GM19239 (cell line): Measurements from ENCODE around the gene GCNT1.
"Not testable (repeated sequence)": the region's sequence is repeated elsewhere in the genome, so short reads cannot be mapped to it uniquely, and the experiment has no call there.

Experiments
- DNase-seq: peaks from one replicate; pipeline ENCODE4 v3.0.0; 2011; ENCODE audit warnings: low spot score; ENCODE audit not compliant: insufficient read length
- FAIRE-seq: peaks from 2 replicates; lab custom pipeline; 2011; peaks lifted over from hg19 to GRCh38; lab: Jason Lieb, UNC

The GCNT1 gene

GRCh38 chr9:76441551-76442322 is 17.2 kb upstream of the GCNT1 start:
- DNase-seq (no peak), FAIRE-seq (peak; percentile 82)

GRCh38 chr9:76443887-76444286 is 15.1 kb upstream of the GCNT1 start:
- FAIRE-seq (no peak), DNase-seq (no peak)

- FAIRE-seq (no peak), DNase-seq (no peak)
Observed at GRCh38 chr9:76444322-76444929, 14.6 kb upstream of the GCNT1 start.

DNA sequence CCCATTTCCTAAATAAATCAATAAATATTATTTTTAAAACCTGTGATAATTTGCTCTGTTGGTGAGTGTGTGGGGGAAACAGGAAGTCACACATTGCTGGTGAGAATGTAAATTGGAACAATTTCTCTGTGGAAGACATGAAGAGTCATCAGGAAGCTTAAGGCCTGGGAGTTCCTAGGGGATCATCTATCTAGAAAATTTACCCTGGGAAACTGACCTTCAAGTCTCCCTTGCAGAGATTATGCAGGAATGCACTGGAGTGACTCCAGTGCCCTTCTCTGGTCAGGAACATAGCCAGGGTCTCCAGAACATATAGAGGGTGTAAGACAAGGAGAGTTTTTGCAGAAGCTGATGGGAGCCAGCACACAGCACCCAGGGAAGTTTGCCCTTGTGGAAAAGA is 13.0 kb upstream of the GCNT1 start:
- no peak for FAIRE-seq
- DNase-seq, result no peak

DNA sequence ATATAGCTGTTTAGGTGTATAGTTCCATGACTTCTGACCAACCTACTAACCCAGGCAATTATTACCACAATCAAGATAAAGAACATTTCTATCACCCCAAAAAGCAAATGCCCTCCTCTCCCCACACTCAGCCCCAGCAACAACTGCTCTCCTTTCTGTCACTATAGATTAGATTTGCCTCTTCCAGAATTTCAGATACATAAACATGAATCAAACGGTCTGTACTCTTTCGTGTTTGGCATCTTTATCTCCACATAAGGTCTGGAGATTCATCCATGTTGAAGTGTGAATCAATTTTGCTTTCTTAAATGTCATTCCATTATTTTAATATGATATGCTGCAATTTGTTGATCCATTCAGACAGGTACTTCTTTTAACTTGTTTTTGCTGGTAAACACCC is 10.5 kb upstream of the GCNT1 start:
- FAIRE-seq (no peak), DNase-seq (no peak)

DNA sequence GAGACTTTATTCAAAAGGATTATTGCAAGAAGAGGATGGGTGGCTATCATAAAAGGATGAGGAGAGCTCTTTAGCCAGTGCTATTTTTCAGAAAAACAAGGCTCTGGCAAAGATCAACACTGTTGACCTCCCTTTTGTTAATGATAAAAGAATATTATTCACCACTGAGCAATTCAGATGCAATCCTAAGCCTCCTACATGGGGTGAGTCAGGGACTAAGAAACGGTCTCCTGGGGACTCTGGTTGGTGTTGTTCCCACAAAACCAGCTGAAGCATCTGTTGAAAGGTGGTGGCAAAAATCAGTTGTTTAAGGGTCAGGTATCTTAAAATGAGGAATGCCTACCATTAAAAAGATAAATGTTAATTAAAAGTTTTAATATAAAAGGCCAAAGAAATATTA is 7.7 kb upstream of the GCNT1 start:
- DNase-seq (no peak), FAIRE-seq (no peak)

DNA sequence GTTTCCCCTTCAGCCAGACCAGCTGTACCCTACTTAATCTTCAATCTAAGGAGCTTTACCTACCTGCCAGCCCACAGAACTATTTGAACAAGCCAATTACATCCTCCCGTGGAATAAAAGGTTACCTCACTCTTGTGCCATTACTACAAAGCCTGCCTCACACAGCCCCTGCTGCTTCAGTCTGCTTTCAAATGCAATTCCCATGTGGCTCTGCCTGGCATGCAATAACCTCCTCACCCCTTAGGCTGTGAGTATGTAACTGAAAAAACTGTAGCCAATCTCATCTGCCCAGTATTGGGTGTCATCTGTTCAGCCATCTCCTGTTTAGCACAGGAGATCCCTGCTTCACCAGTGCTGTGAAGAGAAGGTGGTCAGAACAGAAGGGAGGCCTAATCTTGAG is 6.1 kb upstream of the GCNT1 start:
- FAIRE-seq (no peak), DNase-seq (no peak)

- DNase-seq (no peak), FAIRE-seq (no peak)
Observed at GRCh38 chr9:76453785-76454184, 5.2 kb upstream of the GCNT1 start.

DNA sequence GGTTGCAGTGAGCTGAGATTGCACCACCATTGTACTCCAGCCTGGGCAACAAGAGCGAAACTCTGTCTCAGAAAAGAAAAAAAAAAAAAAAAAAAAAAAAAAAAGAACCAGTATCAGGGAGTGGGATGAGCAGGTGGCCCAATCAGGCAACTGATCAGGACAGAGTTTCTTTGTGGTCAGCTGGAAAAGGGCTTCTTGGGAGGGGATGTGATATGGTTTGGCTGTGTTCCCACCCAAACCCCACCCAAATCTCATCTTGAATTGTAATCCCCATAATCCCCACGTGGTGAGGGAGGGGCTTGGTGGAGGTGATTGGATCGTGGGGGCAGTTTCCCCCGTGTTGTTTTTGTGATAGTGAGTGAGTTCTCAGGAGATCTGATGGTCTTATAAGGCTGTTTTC is 4.7 kb upstream of the GCNT1 start:
- no peak for DNase-seq
- no peak for FAIRE-seq

GRCh38 chr9:76456202-76456926 is 2.6 kb upstream of the GCNT1 start:
- FAIRE-seq (no peak), DNase-seq (no peak)

GRCh38 chr9:76459694-76460635 is 983 bp downstream of the GCNT1 start:
- DNase-seq (no peak), FAIRE-seq (peak; percentile 4)

DNA sequence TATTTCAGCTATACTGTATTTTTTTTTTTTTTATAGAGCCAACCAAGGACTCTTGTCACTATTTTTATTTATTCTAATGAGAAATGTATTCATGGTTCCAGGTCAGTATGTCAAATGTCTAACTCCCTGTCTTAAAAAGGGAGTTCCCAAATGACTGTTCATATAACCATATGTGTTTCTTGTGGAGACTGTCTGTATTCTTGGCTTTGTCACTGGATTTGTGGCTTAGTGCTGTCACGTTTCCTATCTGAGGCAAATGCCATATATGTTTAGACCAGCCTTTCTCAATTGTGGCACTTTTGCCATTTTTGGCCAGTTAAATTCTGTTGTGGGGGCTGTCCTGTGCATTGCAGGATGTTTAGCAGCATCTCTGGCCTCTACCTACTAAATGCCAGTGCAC is 3.1 kb downstream of the GCNT1 start:
- no peak for FAIRE-seq
- no peak for DNase-seq

DNA sequence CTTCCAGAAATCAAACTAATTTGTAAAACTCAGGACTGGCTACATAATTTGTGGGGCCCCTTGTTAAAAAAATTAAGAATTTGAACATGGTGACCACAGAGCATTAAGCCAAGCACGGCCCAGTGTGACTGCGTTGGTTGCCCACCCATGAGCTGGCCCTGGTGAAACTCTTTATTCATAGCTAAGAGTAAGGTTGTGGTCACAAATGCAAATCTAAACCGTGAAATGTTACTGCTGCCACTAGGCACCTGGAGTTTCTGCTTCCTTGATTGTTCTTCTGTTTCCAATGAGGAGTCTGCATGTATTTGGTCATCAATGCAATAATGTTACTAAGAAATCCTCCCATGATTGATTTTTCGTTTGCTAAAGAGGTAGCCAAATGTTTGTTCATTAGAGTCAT is 4.2 kb downstream of the GCNT1 start:
- FAIRE-seq, result peak; percentile 86
- no peak for DNase-seq

GRCh38 chr9:76464706-76465105 is 5.7 kb downstream of the GCNT1 start:
- no peak for DNase-seq

DNA sequence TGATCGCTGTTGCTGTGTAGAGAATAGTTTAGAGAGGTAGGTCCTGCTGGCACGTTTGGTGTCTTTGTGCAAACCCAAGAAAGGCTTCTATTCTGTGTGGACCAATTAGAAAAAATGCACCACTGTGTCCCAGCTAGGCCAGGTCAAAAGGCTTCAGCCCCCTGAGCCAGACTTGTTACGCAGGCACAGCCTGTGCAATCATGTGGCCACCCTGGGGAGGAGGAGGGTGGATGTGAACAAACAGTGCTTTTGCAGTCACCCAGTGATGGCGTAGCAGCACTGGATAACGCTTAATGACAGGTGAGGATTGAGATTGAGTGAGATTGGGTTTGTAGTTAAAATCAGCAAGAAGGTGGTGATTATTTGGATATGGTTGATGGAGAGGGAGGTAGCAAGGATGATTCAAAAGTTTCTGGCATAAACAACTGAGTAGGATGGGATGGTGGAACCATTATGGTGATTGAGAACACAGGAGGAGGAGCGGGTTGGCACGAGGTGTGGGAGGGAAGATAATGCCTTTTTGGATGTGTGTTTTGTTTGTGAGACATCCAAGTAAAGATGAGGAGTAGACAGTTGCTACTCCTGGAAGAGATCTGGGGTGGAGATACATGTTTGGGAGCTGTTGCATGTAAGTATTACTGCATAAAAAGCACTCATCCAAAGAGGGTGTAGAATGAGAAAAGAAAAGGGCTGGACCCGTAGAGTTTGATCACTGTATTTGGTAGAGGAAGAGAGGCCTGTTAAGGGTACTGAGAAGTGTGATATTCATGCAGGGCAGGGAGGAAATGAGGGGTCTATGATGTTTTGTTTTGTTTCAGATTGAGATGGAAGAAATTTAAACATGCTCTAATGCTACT is 6.7 kb downstream of the GCNT1 start:
- DNase-seq, result no peak
- FAIRE-seq, result no peak

More at GRCh38 chr9:76464706-76465105, 5.7 kb downstream of the GCNT1 start:
- no peak for FAIRE-seq

DNA sequence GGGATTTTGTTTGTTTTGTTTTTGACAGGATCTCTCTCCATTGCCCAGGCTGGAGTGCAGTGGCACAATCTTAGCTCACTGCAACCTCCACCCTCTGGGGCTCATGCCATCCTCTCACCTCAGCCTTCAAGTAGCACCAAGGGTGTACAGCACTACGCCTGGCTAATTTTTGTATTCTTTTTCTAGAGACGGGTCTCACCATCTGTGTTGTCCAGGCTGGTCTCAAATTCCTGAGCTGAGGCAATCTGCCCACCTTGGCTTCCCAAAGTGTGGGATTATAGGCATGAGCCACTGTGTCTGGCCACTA is 7.3 kb downstream of the GCNT1 start:
- FAIRE-seq, result no peak

GRCh38 chr9:76474419-76474818 is 15.4 kb downstream of the GCNT1 start:
- FAIRE-seq (no peak), DNase-seq (no peak)

More for the DNA sequence above, 7.3 kb downstream of the GCNT1 start:
- no peak for DNase-seq

DNA sequence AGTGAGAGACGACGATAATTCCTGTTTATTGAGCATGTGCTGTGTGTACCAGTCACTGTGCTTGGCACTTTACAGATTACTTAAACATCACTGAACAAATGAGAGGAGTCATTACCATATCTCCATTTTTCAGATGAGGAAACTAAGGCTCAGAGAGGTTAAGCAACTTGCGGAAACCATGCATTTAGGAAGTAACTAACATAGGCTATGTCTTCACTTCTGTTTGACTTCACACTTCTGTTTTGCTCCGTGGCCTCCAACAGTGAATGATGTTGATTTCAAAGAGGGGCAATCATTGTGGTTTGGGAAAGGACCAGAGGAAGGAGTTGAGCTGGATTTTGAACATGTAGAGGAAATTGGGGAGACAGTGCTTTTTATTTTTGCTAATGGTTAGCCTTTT is 16.7 kb downstream of the GCNT1 start:
- FAIRE-seq (no peak), DNase-seq (no peak)

GRCh38 chr9:76477818-76478217 is 18.8 kb downstream of the GCNT1 start:
- DNase-seq, FAIRE-seq: not testable (repeated sequence)
